Bronchial epithelial cell (primary cell): Measurements from ENCODE around the gene CREB1. TPM values are rescaled to one million over a fixed set of nuclear protein-coding genes. Genes with fewer than 3 reads are reported as not detected.

ENCODE experiments used
- DNase-seq: peaks from one replicate; pipeline ENCODE4 v3.0.0-alpha.2; 2010; ENCODE audit warnings: low read depth
- FAIRE-seq: peaks from 2 replicates; lab custom pipeline; 2011; peaks lifted over from hg19 to GRCh38; lab: Jason Lieb, UNC
- H3K27me3 ChIP-seq: 2 replicates; pipeline ENCODE4 v1.5.1; 2011; ENCODE audit warnings: low read length; ENCODE audit not compliant: control insufficient read depth, insufficient read depth
- H3K36me3 ChIP-seq: 2 replicates; pipeline ENCODE4 v1.5.1; 2011; ENCODE audit warnings: low read length; ENCODE audit not compliant: control insufficient read depth, insufficient read depth
- H3K4me3 ChIP-seq: 2 replicates; pipeline ENCODE4 v1.5.1; 2011; ENCODE audit warnings: mild to moderate bottlenecking, low read depth, low read length, control low read depth
- CTCF ChIP-seq: IDR thresholded peaks from 2 replicates; pipeline ENCODE4 v1.5.1; 2011; ENCODE audit warnings: mild to moderate bottlenecking, moderate library complexity, low read length, control low read depth, inconsistent platforms; ENCODE audit not compliant: insufficient read depth, severe bottlenecking
- total RNA-seq: library from RNA; depleted of rRNA; stranded (reverse); fragments of >200 nt; gene quantifications from 2 replicates; pipeline ENCODE4 v1.2.1, GENCODE V29; 2014

CREB1 gene
- total RNA-seq, 1 donor from 2014 or later = 36.9 TPM

- no peak for FAIRE-seq
- H3K36me3 ChIP-seq = no peaks in the 10 kb centered on the region
- no peak for DNase-seq
- no peak for TF ChIP-seq CTCF
- no peak overlapping the region for H3K4me3 ChIP-seq
- H3K27me3 ChIP-seq = no peaks in the 10 kb centered on the region
Observed at GRCh38 chr2:207533461-207534008, 3.8 kb downstream of the CREB1 start.

DNA sequence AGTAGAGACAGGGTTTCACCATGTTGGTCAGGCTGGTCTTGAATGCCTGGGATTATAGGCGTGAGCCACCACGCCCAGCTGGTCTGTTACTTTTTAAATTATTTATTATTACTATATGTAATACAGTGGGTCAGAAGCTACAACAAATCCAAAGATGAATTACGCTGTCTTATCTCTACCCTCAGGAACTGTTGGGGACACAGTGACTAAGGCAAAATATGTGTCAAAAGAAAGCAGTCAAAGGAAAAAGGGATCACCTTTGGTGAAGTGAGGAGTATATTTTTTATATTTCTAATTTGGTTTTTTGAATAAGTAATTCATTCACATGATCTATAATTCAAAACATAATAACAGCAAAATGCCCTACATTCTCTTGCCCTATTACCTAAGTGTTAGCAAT is 4.7 kb downstream of the CREB1 start:
- Histone ChIP-seq H3K4me3 (no peak overlapping the region), H3K36me3 (no peaks in the 10 kb centered on the region), H3K27me3 (no peaks in the 10 kb centered on the region)
- TF ChIP-seq CTCF = no peak
- DNase-seq (no peak), FAIRE-seq (no peak)

DNA sequence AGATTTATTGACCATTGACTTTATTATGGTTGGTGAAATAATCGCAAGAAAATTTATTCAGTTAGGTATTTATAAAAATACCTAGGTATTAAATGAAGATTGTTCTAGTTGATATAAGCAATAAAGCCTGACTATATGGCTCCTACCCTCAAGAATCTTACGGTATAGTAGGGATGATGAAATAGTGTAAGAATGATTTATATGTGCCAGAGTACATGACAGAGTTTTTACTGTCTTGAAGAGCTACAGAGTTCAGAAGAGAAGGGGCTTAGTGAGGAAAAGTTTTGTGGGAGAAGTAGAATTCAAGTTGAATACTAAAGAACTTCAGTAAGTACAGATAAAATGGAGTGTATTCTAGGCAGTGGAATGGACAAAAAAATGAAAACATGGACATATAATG is 9.7 kb downstream of the CREB1 start:
- no peaks in the 10 kb centered on the region for H3K36me3 ChIP-seq
- H3K27me3 ChIP-seq = no peaks in the 10 kb centered on the region
- no peak overlapping the region for H3K4me3 ChIP-seq
- no peak for FAIRE-seq
- no peak for DNase-seq
- no peak for TF ChIP-seq CTCF

DNA sequence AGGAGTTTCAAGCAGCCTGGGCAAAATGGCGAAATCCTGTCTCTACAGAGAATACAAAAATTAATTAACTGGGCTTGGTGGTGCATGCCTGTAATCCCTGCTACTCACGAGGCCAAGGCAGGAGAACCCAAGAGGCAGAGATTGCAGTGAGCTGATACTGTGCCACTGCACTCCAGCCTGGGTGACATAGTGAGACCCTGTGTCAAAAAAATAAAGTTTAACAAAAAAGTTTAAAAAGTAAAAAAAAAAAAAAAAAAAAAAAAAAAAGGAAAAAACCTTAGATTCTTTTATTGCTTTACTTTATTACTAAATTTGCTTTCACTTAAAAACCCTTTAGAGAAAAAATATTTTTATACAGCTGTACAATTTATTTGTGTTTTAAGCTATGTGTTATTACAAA is 10.7 kb downstream of the CREB1 start:
- no peaks in the 10 kb centered on the region for H3K36me3 ChIP-seq
- FAIRE-seq = no peak
- no peaks in the 10 kb centered on the region for H3K27me3 ChIP-seq
- no peak for TF ChIP-seq CTCF
- no peak for DNase-seq
- H3K4me3 ChIP-seq = no peak overlapping the region

GRCh38 chr2:207541933-207542332 is 12.2 kb downstream of the CREB1 start:
- TF ChIP-seq CTCF = no peak
- H3K27me3 ChIP-seq = no peaks in the 10 kb centered on the region
- H3K4me3 ChIP-seq = no peak overlapping the region
- FAIRE-seq (no peak), DNase-seq (no peak)
- H3K36me3 ChIP-seq = no peaks in the 10 kb centered on the region

DNA sequence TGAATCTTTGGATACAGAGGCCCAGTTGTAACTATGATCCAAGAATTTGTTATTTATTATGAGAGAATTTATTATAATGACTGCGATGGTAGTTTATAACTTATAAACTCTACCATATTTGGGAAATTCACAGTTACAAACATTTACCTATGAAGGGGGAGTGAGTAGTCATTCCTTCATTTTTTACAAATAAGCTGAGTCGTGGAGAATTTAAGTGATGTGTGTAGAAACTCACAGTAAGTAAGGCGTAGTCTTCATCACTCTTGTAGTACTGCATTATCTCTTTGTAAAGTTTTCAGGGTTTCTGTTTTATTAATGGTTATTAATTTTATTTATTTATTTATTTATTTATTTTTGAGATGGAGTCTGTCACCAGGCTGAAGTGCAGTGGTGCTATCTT is 13.5 kb downstream of the CREB1 start:
- Histone ChIP-seq H3K27me3 (no peaks in the 10 kb centered on the region), H3K36me3 (no peaks in the 10 kb centered on the region), H3K4me3 (no peak overlapping the region)
- FAIRE-seq (no peak), DNase-seq (no peak)
- TF ChIP-seq CTCF = no peak
